AG08396 (cell line): ENCODE results near the gene WBP2.
"Not testable (repeated sequence)": the region's sequence is repeated elsewhere in the genome, so short reads cannot be mapped to it uniquely, and the experiment has no call there.

Experiments
- DNase-seq: peaks from one replicate; pipeline ENCODE4 v3.0.0; 2012; ENCODE audit warnings: low spot score, mixed read lengths

The WBP2 gene

GRCh38 chr17:75888484-75888883 is 33.3 kb upstream of the WBP2 start:
- DNase-seq = no peak

GRCh38 chr17:75885860-75886259 is 30.7 kb upstream of the WBP2 start:
- not testable (repeated sequence) for DNase-seq

GRCh38 chr17:75885431-75885830 is 30.3 kb upstream of the WBP2 start:
- no peak for DNase-seq

- no peak for DNase-seq
Measured at GRCh38 chr17:75881678-75882454, 26.7 kb upstream of the WBP2 start.

DNA sequence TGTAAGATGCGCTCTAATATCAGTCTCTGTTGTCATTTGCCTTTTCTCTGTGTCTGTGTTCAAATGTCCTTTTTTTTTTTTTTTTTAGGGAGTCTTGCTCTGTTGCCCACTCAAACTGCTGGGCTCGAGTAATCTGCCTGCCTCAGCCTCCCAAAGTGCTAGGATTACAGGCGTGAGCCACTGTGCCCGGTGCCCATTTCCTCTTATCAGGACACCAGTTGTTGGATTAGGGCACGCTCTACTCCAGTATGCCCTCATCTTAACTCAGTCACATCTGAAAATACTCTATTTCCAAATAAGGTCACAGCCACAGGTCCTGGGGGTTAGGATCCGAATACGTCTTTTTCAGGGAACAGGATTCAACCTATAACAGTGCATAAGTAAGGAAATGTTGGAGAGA is 25.1 kb upstream of the WBP2 start:
- no peak for DNase-seq

DNA sequence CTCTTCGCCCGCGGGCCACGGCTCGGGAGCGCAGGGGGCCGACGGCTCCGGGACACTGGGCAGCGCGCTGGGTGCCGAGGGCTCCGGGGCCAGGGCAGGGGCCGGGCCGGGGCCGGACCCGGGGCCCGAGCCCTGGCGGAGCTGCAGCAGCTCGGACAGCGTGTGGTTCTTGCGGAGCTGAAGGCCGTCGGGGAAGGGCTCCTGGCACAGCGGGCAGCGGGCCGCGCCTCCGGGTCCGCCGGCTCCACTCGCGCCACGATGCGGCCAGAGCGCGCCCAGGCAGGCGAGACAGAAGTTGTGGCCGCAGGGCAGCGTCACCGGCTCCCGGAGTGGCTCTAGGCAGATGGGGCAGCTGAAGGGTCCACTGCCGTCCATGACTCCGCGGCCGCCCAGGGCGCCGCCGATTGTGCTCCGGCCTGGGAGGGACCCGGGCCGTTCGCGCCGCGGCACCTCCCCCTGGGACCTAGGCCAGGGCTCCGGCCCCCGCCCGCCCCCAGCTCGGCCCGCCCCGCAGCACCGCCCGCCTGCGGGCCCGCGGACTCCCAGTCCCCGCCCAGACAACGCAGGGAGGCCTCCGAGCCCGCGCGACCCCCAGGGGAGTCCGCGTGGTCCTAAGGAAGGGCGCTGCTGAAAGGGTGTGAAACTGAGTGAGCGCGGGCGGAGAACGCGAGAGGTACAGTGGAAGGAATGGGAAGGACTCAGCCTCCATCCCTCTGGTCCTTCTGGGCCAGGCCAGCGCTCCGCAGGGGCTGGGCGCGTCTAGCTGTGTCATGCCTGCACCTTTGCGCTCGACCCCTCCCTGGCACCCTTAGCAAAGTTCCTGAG is 23.3 kb upstream of the WBP2 start, which contains the start of gene TRIM47:
Gene TRIM47, minus strand, starts transcription at position 408 of the 825 bp plus-strand sequence. Its CDS starts 33 bp downstream, at position 375.
- peak; percentile 81 for DNase-seq

DNA sequence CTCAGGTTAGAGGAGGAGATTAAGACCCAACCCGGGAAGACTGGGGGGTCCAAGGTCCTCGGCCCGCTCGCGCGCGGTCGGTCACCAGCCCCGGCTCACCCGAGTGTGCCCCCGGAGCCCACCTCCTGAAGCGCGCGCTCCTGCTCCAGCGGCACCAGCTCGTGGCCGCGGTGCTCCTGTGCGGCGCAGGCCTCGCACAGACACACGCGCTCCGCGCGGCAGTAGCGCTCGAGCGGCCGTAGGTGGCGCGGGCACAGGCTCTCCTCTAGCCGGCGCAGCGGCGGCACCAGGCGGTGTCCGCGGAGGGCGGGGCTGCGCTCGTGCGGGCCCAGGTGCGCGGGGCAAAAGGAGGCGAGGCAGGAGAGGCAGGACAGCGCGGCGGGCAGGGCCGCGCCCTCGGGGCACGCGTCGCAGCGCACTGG is 22.6 kb upstream of the WBP2 start:
- peak; percentile 80 for DNase-seq

DNA sequence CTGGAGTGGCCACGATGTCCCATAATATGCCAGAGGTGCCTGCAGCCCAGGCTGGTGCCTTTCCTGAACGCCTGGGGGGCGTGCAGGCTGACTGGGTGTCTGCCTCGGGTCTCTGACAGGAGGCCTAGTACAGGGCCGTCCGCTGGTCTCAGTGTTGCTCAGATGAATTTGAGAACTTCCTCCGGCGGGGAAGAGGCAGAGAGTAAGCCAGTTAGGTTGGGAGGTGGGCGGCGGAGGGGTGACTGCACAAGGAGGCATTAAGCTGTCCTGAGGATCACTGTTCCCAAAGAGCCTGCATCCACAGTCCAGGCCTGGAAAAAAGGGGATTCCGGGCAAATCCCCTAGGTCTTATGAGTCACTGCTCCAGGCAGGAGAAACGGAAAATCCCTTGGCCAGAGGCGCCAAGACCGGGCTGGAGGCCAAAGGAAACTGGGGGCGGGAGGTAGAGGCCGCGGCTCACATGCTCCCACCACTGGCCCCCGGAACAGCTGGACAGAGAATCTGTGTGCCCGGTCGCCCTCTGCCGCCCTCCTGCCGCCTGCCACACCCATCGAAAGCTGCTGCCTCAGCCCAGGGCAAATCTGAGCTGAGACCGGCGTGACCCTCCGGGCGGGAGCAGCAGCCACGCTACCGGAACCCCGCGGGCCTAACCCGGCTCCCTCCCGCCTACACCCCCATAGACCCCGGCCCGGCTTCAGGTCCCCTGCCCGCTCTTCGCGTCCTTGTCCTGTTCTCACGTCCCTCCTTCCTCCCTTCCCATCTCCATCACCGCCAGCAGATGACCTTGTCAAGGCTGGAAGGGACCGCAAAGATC is 22.0 kb upstream of the WBP2 start:
- DNase-seq = peak; percentile 91

- DNase-seq = no peak
Measured at GRCh38 chr17:75876190-75876937, 21.2 kb upstream of the WBP2 start.

DNA sequence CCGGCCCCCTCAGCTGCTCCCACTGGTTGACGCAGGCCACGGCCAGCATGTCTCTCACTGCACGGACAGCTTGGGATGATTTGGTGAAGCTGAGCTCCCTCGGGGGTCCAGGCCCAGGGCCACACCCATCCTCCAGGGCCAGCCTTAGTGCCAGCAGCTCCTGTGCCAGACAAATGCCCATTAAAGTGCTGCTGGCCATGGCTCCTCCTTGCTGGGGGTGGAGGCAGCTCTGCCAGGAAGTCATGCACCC is 20.7 kb upstream of the WBP2 start:
- DNase-seq = no peak

DNA sequence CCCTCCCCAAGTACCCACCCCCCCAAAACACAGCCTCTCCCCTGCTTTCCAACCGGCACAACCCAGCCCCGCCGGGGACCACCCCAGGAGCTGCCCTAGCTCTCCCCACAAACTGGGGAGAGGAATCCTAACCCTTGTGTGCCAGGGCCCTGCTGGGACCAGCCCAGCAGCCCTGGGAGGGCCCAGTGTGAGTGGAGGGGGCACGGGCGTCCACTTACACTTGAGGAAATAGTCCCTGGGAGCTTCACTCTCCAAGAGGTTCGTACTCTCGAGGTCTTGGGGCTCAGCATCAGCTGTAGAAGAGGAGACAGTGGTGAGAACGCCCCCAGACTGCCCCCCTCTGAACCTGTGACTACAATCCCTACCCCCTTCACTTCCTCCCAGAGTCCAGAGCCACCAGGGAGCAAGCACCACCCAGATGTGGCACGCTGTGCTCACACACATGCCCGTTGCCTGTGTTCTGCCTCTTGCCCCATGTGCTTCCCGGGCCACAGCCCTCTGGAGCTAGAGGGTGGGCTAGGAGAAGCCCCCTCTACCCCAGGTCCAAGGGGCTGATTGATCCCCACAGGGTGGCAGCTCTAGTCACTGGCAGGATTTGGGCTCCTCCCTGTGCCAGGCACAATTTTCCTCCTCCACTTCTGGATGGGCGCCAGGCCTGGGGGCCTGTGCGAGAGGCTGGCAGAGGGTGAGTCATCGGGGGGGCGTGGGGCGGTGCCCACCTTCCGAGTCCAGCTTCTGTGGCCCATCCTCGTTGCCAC is 20.2 kb upstream of the WBP2 start:
- no peak for DNase-seq

DNA sequence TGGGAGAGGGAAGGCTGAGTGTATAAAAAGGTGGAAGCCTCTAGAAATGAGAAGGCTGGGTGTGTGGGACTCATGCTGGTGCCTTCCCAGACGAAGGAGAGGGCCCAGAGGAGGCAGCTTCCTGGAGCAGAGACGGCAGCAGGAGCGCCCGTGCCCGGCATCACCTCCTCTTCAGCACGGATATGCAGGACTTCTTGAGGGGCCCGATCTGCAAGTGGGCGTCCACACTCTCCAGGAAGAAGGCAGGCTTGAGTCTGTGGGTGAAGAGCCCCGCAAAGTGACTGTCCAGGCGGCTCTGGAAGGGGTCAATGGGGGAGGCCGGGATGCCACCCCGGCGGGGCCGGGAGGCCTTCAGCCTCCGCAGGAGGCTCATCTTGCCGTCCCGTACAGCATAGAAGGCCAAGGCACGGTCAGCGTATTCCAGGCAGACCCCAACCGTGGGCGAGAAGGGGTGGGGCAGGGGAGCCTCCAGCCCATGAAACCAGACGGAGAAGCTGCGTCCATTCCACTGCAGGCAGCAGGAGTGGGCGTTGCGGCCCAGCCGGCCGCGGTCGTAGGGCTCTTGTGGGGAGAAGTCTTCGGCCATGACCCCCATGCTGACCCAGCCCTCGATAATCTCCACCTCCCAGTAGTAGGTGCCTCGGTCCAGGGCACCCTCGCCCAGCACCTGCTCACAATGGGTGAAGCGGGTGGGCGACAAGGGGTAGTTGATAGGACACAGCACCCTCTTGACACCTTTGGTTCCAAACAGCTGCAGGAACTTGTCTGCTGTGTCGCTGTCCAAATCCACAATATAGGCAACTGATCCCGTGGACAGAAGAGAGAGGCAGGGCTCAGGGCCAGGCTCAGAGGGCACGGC is 19.4 kb upstream of the WBP2 start:
- DNase-seq = no peak

- no peak for DNase-seq
Measured at GRCh38 chr17:75873587-75874322, 18.6 kb upstream of the WBP2 start.

GRCh38 chr17:75872434-75873351 is 17.6 kb upstream of the WBP2 start:
- DNase-seq = peak; percentile 90

- DNase-seq = not testable (repeated sequence)
Measured at GRCh38 chr17:75870228-75870627, 15.1 kb upstream of the WBP2 start.

GRCh38 chr17:75869282-75870141 is 14.4 kb upstream of the WBP2 start:
- DNase-seq = peak; percentile 71

- DNase-seq = not testable (repeated sequence)
Measured at GRCh38 chr17:75868730-75869281, 13.7 kb upstream of the WBP2 start.
